ENCODE measurements around the gene MOCS3.
"Not testable (repeated sequence)": the region's sequence is repeated elsewhere in the genome, so short reads cannot be mapped to it uniquely, and the experiment has no call there.

MOCS3 gene

DNA sequence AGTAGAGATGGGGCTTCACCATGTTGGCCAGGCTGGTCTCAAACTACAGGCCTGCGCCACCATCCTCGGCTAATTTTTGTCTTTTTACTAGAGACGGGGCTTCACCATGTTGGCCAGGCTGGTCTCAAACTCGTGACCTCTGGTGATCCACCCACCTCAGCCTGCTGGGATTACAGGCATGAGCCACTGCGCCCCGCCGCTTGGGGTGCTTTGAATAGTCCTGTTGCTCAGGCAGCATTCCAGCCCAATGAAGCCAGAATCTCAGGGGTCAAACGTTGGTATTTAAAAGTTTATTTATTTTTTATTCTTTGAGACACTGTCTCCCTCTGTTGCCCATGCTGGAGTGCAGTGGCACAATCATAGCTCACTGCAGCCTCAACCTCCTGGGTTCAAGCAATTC is 11.3 kb downstream of the MOCS3 start:
- H3K27ac ChIP-seq (ENCODE audit: low read depth, low read length): no peak overlapping the region

DNA sequence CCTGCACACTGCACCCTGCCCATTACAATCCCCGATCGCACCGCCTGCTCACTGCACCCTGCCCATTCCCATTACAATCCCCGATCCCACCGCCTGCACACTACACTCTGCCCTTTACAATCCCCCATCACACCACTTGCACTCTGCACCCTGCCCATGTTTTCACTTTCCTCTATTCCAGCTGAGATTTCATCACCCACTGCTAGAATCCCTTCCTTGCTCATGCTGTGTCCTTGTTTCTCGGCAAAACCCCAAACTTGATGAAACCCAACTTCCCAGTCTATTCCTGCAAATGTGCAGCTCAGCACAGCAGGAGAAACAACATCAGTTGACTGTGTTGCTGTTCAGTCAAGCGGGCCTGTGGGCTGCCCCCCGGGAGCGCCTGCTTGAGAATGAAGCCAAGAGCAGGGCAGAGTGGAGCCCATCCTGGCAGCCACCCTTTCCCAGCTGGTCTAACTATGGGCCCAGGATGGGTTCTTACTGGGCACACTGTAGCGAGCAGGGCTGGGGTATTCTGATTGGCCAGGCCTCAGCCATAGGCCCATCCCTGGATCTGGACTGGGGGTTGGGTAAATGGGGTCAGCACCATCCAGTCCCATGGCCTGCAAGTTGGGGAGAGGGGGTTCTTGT is 17.2 kb downstream of the MOCS3 start:
- H3K27me3 ChIP-seq (ENCODE audit: control insufficient read depth in 1 of 2, insufficient read depth in 2 of 2, low read length in 2 of 2): peaks cover 0 to 2% of the 10 kb centered on the region in 2 donors
- H3K9me3 ChIP-seq (ENCODE audit: low read length): no peaks in the 10 kb centered on the region
- H3K36me3 ChIP-seq (ENCODE audit: insufficient read depth, low read length): no peaks in the 10 kb centered on the region
- no peak overlapping the region for H3K9ac ChIP-seq (ENCODE audit: low read length)
- no peak overlapping the region for H3K4me3 ChIP-seq (ENCODE audit: low read depth in 1 of 2, low read length in 2 of 2)
- no peak overlapping the region for H3K27ac ChIP-seq (ENCODE audit: low read depth, low read length)
- H3K4me1 ChIP-seq (ENCODE audit: insufficient read depth, low read length): no peaks in the 10 kb centered on the region

More for the DNA sequence above, 11.3 kb downstream of the MOCS3 start:
- no peak overlapping the region for H3K9ac ChIP-seq (ENCODE audit: low read length)
- no peaks in the 10 kb centered on the region for H3K9me3 ChIP-seq (ENCODE audit: low read length)
- no peaks in the 10 kb centered on the region for H3K4me1 ChIP-seq (ENCODE audit: insufficient read depth, low read length)
- no peak overlapping the region for H3K4me3 ChIP-seq (ENCODE audit: low read depth in 1 of 2, low read length in 2 of 2)
- no peaks in the 10 kb centered on the region for H3K36me3 ChIP-seq (ENCODE audit: insufficient read depth, low read length)
- peaks cover 0 to 4% of the 10 kb centered on the region in 2 donors for H3K27me3 ChIP-seq (ENCODE audit: control insufficient read depth in 1 of 2, insufficient read depth in 2 of 2, low read length in 2 of 2)

DNA sequence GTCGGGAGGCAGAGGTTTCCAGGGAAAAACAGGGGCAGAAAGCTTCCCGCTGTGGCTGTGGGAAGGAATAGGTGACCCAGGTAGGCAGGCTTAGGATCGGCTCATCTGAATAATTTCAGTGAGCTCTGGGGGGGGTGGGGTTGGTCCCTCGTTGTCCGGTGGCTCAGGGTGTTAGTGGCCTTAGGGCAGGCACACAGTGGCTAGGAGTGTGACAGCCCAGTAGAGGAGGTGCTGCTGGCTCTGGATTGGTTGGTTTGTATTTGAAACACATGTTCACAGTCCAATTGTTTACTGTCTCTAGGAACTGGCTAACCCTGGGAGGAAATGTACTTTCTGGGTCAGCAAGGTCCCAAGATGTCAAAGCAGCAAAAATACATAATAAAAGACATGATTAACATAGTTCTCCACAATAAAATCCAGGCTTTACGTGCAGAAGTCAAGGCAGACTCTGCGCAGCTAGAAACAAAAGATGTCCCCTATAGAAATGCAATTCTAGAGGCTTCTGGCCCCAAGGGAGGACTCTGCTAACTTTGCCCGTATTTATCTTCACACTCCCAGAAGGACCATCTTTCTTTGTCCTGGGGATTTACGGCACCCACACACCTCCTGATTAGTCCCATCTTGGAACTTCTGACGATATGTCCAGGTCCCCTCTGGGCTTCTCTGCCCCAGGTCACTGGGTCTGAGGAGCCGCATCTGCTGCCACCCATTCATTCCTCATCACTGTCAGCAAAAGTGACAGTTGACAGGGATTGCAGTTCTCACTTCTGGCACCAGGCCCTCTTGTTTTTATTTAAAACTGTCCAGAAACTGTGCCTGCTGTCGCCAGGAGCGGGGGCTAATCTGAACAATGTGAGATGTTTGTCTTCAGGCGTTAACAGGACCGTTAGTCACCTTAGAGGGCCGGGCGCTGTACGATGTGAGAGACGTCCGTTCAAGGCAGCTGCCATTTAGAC is 18.7 kb downstream of the MOCS3 start:
- Histone ChIP-seq H3K27me3 (ENCODE audit: control insufficient read depth in 1 of 2, insufficient read depth in 2 of 2, low read length in 2 of 2) (no peaks in the 10 kb centered on the region), H3K4me3 (ENCODE audit: low read depth in 1 of 2, low read length in 2 of 2) (no peak overlapping the region), H3K9ac (ENCODE audit: low read length) (no peak overlapping the region)

DNA sequence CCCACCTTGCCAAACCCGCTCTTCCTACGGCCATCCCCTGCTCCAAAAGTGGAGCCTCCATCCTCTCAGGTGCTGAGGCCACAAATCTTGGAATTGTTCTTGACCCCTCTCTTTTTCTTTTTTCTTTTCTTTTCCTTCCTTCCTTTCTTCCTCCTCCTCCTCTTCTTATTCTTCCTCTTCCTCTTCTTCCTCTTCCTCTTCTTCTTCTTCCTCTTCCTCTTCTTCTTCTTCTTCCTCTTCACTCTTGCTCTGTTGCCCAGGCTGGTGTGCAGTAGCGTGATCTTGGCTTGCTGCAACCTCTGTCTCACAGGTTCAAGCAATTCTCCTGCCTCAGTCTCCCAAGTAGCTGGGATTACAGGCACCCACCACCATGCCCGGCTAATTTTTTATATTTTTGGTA is 19.9 kb downstream of the MOCS3 start:
- not testable (repeated sequence) for H3K9me3 ChIP-seq (ENCODE audit: low read length); H3K27me3 ChIP-seq (ENCODE audit: control insufficient read depth in 1 of 2, insufficient read depth in 2 of 2, low read length in 2 of 2); H3K9ac ChIP-seq (ENCODE audit: low read length); H3K4me1 ChIP-seq (ENCODE audit: insufficient read depth, low read length); H3K27ac ChIP-seq (ENCODE audit: low read depth, low read length); H3K36me3 ChIP-seq (ENCODE audit: insufficient read depth, low read length); H3K4me3 ChIP-seq (ENCODE audit: low read depth in 1 of 2, low read length in 2 of 2)

More for the DNA sequence above, 18.7 kb downstream of the MOCS3 start:
- Histone ChIP-seq H3K4me1 (ENCODE audit: insufficient read depth, low read length) (no peaks in the 10 kb centered on the region), H3K27ac (ENCODE audit: low read depth, low read length) (no peak overlapping the region), H3K9me3 (ENCODE audit: low read length) (no peaks in the 10 kb centered on the region), H3K36me3 (ENCODE audit: insufficient read depth, low read length) (no peaks in the 10 kb centered on the region)

DNA sequence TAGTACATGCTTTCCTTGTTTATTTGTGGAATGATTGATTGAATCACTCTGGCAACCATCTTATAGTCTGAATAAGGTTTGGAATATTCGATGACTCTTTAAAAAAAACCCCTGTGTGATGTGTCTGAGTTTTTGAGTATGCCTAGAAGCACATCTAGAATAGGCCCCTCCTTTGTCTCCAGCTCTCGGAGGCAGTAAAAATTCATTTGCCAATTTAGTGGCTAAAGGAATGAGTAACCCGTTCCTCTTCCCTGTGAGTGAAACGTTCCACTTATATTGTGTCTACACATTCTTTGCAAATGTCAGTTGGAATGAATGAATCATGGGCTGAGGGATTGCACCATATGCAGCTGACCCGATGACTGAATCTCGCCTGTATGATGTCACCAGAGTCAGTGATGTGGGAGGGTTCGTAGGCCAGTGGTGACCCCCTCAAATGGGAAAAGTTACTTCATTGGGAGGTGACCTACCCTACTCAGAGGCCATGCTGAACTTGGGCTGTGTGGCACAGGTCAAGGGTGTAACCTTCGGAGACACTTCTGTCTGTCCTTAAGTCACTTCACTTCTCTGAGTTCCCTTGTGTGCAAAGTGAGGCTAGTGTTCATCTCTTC is 21.6 kb downstream of the MOCS3 start:
- Histone ChIP-seq H3K9me3 (ENCODE audit: low read length) (no peaks in the 10 kb centered on the region), H3K27me3 (ENCODE audit: control insufficient read depth in 1 of 2, insufficient read depth in 2 of 2, low read length in 2 of 2) (no peaks in the 10 kb centered on the region), H3K27ac (ENCODE audit: low read depth, low read length) (no peak overlapping the region), H3K9ac (ENCODE audit: low read length) (no peak overlapping the region), H3K4me1 (ENCODE audit: insufficient read depth, low read length) (no peaks in the 10 kb centered on the region), H3K36me3 (ENCODE audit: insufficient read depth, low read length) (no peaks in the 10 kb centered on the region), H3K4me3 (ENCODE audit: low read depth in 1 of 2, low read length in 2 of 2) (no peak overlapping the region)

DNA sequence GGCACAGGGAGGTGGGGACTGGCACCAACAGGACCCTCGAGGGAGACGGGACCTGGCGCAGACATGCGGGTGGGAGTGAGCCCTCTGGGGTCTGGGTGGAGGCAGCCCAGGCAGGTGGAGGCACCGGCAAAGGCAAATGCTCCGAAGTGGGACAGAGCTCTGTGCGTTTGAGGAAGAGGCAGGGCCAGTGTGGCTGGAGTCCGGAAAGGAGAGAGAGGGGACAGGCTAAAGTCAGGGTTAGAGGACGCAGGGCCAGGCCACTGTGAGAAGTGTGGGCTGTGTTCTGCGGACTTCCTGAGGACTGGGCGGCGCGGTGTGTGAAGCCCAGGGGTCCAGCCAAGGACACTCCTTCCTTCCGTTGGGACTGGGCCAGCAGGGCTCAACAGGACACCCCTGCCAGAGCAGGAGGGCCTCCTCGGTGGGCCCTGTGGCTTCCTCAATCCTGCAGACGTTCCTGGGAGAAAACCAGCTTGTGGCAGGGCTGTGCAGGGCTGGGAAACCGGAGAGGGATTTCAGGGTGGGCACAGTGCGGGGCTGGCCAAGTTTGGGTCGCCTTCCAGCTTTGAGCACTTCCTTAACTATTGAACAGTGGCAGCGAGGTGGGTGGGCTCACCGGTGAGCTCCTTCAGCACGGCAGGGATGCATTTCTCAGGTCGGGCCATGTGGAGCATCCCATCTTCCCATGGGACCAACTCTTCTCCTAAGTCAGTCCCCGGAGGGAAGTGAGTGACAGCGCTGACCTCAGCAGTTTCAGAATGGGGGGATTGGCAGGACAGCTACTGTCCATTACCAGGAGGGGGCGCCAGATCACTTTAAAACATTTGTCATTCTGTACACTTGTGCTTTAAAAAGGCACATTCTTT is 22.5 kb downstream of the MOCS3 start:
- no peaks in the 10 kb centered on the region for H3K4me1 ChIP-seq (ENCODE audit: insufficient read depth, low read length)
- no peak overlapping the region for H3K4me3 ChIP-seq (ENCODE audit: low read depth in 1 of 2, low read length in 2 of 2)
- no peaks in the 10 kb centered on the region for H3K9me3 ChIP-seq (ENCODE audit: low read length)
- no peaks in the 10 kb centered on the region for H3K36me3 ChIP-seq (ENCODE audit: insufficient read depth, low read length)
- no peaks in the 10 kb centered on the region for H3K27me3 ChIP-seq (ENCODE audit: control insufficient read depth in 1 of 2, insufficient read depth in 2 of 2, low read length in 2 of 2)
- H3K27ac ChIP-seq (ENCODE audit: low read depth, low read length): no peak overlapping the region
- H3K9ac ChIP-seq (ENCODE audit: low read length): no peak overlapping the region

DNA sequence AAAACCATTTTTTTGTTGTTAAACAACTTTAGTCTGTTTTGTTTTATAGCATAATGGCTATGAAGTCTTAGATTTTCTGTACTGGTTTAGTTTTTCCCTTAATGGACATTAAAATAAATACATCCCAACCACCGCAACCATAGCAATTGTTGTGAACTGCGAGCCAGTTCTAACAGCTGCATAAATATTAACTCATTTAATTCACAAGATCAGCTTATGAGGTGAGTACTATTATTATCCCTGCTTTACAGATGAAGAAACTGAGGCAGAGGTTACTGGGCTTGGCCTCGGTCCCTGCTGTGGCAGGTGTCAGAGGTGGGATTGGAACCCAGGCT is 23.1 kb downstream of the MOCS3 start:
- Histone ChIP-seq H3K4me3 (ENCODE audit: low read depth in 1 of 2, low read length in 2 of 2) (no peak overlapping the region), H3K27me3 (ENCODE audit: control insufficient read depth in 1 of 2, insufficient read depth in 2 of 2, low read length in 2 of 2) (peaks cover 1 to 3% of the 10 kb centered on the region in 2 donors), H3K9ac (ENCODE audit: low read length) (no peak overlapping the region), H3K4me1 (ENCODE audit: insufficient read depth, low read length) (no peaks in the 10 kb centered on the region), H3K27ac (ENCODE audit: low read depth, low read length) (no peak overlapping the region), H3K36me3 (ENCODE audit: insufficient read depth, low read length) (no peaks in the 10 kb centered on the region), H3K9me3 (ENCODE audit: low read length) (no peaks in the 10 kb centered on the region)

DNA sequence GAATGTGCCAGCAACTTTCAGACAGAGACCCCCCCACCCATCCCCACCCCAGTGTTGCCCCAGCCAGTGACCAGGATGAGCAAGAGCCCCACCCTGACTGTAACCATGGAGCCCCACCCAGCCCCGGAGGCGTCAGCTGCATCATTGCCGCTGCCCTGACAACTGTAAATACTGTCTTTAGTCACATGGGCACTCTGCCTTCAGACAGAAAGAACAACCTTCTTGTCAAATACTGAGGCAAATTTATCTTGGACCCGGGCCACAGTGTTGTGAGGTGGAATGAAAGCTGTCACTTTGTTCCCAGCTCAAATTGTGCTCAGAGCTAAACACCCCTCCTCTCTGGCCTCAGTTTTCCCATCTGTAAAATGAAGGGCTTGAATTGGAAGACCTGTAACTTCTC is 23.7 kb downstream of the MOCS3 start:
- H3K4me3 ChIP-seq (ENCODE audit: low read depth in 1 of 2, low read length in 2 of 2): no peak overlapping the region
- H3K27ac ChIP-seq (ENCODE audit: low read depth, low read length): no peak overlapping the region
- H3K36me3 ChIP-seq (ENCODE audit: insufficient read depth, low read length): no peaks in the 10 kb centered on the region
- H3K4me1 ChIP-seq (ENCODE audit: insufficient read depth, low read length): no peaks in the 10 kb centered on the region
- no peak overlapping the region for H3K9ac ChIP-seq (ENCODE audit: low read length)
- peaks cover 7 to 10% of the 10 kb centered on the region in 2 donors for H3K27me3 ChIP-seq (ENCODE audit: control insufficient read depth in 1 of 2, insufficient read depth in 2 of 2, low read length in 2 of 2)
- H3K9me3 ChIP-seq (ENCODE audit: low read length): no peaks in the 10 kb centered on the region

DNA sequence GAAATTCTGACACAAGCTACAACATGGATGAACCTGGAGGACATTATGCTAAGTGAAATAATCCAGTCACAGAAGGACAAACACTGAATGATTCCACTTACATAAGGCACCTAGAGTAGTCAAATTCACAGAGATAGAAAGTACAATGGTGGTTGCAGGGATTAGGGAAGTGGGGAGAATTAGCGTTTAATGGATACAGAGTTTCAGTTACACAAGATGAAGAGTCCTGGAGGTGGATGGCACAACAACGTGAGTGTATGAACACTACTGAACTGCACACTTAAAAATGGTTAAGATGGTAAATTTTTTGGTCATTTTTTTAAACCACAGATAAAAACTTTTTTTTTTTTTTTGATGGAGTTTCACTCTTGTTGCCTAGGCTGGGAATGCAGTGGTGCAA is 24.7 kb downstream of the MOCS3 start:
- H3K36me3 ChIP-seq (ENCODE audit: insufficient read depth, low read length): no peaks in the 10 kb centered on the region
- H3K27ac ChIP-seq (ENCODE audit: low read depth, low read length): no peak overlapping the region
- H3K4me3 ChIP-seq (ENCODE audit: low read depth in 1 of 2, low read length in 2 of 2): no peak overlapping the region
- H3K27me3 ChIP-seq (ENCODE audit: control insufficient read depth in 1 of 2, insufficient read depth in 2 of 2, low read length in 2 of 2): peaks cover 7 to 11% of the 10 kb centered on the region in 2 donors
- no peaks in the 10 kb centered on the region for H3K4me1 ChIP-seq (ENCODE audit: insufficient read depth, low read length)
- no peak overlapping the region for H3K9ac ChIP-seq (ENCODE audit: low read length)
- H3K9me3 ChIP-seq (ENCODE audit: low read length): no peaks in the 10 kb centered on the region

DNA sequence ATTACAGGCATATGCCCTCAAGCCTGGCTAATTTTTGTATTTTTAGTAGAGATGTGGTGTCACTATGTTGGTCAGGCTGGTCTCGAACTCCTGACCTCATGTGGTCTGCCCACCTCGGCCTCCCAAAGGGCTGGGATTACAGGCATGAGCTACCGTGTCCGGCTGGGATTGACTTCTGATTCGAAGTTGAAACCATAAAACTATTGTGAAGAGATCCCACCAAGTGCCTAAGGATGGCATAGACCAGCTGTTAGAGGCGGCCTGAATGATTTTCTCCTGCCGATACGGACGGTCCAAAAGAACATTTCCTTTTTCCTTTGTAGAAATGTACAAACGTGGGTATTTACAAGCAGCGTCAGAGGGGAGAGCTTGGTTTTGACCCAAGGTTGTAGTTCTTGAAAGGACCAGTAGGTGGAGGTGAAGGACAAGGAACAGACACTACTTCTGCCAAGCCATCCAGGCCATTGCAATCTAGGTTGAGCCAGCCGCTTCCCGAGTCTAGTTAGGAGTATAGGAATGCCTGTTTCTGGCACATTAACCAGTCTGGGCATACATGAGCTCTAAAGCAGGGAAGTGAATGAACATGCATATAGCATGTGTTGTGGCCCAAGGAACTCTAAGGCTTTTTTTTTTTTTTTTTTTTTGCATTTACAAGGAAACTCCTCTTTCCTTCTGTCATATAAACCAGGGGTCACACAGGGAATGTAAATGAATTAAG is 29.0 kb downstream of the MOCS3 start:
- H3K9ac ChIP-seq (ENCODE audit: low read length): no peak overlapping the region
- H3K9me3 ChIP-seq (ENCODE audit: low read length): no peaks in the 10 kb centered on the region
- H3K4me3 ChIP-seq (ENCODE audit: low read depth in 1 of 2, low read length in 2 of 2): no peak overlapping the region
- H3K4me1 ChIP-seq (ENCODE audit: insufficient read depth, low read length): no peaks in the 10 kb centered on the region
- no peaks in the 10 kb centered on the region for H3K36me3 ChIP-seq (ENCODE audit: insufficient read depth, low read length)
- no peak overlapping the region for H3K27ac ChIP-seq (ENCODE audit: low read depth, low read length)
- H3K27me3 ChIP-seq (ENCODE audit: control insufficient read depth in 1 of 2, insufficient read depth in 2 of 2, low read length in 2 of 2): peaks cover 7 to 13% of the 10 kb centered on the region in 2 donors
